ENCODE results near the gene LANCL1. TPM values are rescaled to one million over a fixed set of nuclear protein-coding genes. Genes with fewer than 3 reads are reported as not detected.

The LANCL1 gene
- total RNA-seq, 1 experiment from 2014 or later: 30.6 TPM

- TF ChIP-seq CTCF (IDR thresholded peaks at IDR 0.05; ENCODE audit: insufficient read depth in 1 of 2, low read depth in 1 of 2, low read length in 1 of 2, severe bottlenecking in 1 of 2, unreplicated experiment in 1 of 2): no peak
Observed at GRCh38 chr2:210435439-210435838, 41.1 kb downstream of the LANCL1 start.

DNA sequence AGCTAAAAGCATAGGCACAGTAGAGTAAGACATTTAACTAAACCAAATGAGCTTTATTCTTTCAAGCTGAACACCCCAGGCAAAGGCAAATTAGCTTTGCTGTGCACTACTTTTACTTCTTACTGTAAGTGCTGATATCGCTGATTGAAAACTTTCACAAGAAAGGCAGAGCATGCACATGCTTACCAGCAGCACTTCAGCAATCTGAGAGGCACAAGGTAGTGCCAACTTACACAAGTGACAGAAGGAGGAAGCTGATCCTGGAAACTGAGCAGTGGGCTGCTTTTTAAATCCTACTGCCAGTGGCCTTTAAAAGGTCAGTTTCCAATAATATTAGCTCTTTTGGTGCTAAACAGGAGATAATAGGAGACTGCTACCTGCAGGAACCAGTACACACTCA lies 43.9 kb downstream of the LANCL1 start:
- H3K27ac Mint-ChIP-seq (ENCODE audit: unreplicated experiment): no peak overlapping the region
- no peaks in the 10 kb centered on the region for H3K36me3 Mint-ChIP-seq (ENCODE audit: insufficient read depth, unreplicated experiment)
- H3K4me3 ChIP-seq (ENCODE audit: low read depth, low read length): no peak overlapping the region
- H3K4me1 ChIP-seq: no peaks in the 10 kb centered on the region
- no peaks in the 10 kb centered on the region for H3K4me1 Mint-ChIP-seq (ENCODE audit: low read depth, unreplicated experiment)
- H3K9me3 Mint-ChIP-seq (ENCODE audit: unreplicated experiment): peaks cover 5% of the 10 kb centered on the region
- intact Hi-C loops (cut with micrococcal nuclease; ENCODE audit: unreplicated experiment): no loop called here
- DNase-seq: no peak
- H3K4me3 Mint-ChIP-seq (ENCODE audit: unreplicated experiment): no peak overlapping the region
- no peaks in the 10 kb centered on the region for H3K27me3 Mint-ChIP-seq (ENCODE audit: insufficient read depth, unreplicated experiment)
- ChIA-PET POLR2A (no interaction called here), CTCF (no interaction called here)
- no TSS peak for BruUV-seq (replicated peaks)
- TF ChIP-seq CTCF (IDR thresholded peaks at IDR 0.05; ENCODE audit: insufficient read depth in 1 of 2, low read depth in 1 of 2, low read length in 1 of 2, severe bottlenecking in 1 of 2, unreplicated experiment in 1 of 2): no peak
- H3K27me3 ChIP-seq (replicated peaks; ENCODE audit: control insufficient read depth, insufficient read depth, low read length): no peaks in the 10 kb centered on the region
- H3K36me3 ChIP-seq (ENCODE audit: control insufficient read depth, insufficient read depth, low read length): no peaks in the 10 kb centered on the region
- H3K9me3 ChIP-seq: no peaks in the 10 kb centered on the region

More at GRCh38 chr2:210435439-210435838, 41.1 kb downstream of the LANCL1 start:
- H3K27me3 Mint-ChIP-seq (ENCODE audit: insufficient read depth, unreplicated experiment): no peaks in the 10 kb centered on the region
- Histone ChIP-seq H3K27me3 (replicated peaks; ENCODE audit: control insufficient read depth, insufficient read depth, low read length) (no peaks in the 10 kb centered on the region), H3K9me3 (no peaks in the 10 kb centered on the region), H3K4me1 (no peaks in the 10 kb centered on the region), H3K36me3 (ENCODE audit: control insufficient read depth, insufficient read depth, low read length) (no peaks in the 10 kb centered on the region), H3K4me3 (ENCODE audit: low read depth, low read length) (no peak overlapping the region)
- POLR2A ChIA-PET: no interaction called here
- intact Hi-C loops (cut with micrococcal nuclease; ENCODE audit: unreplicated experiment): no loop called here
- H3K4me1 Mint-ChIP-seq (ENCODE audit: low read depth, unreplicated experiment): no peaks in the 10 kb centered on the region
- no TSS peak for BruUV-seq (replicated peaks)
- H3K4me3 Mint-ChIP-seq (ENCODE audit: unreplicated experiment): no peak overlapping the region
- no peaks in the 10 kb centered on the region for H3K9me3 Mint-ChIP-seq (ENCODE audit: unreplicated experiment)
- no peak for DNase-seq
- no peaks in the 10 kb centered on the region for H3K36me3 Mint-ChIP-seq (ENCODE audit: insufficient read depth, unreplicated experiment)
- CTCF ChIA-PET: no interaction called here
- H3K27ac Mint-ChIP-seq (ENCODE audit: unreplicated experiment): no peak overlapping the region

DNA sequence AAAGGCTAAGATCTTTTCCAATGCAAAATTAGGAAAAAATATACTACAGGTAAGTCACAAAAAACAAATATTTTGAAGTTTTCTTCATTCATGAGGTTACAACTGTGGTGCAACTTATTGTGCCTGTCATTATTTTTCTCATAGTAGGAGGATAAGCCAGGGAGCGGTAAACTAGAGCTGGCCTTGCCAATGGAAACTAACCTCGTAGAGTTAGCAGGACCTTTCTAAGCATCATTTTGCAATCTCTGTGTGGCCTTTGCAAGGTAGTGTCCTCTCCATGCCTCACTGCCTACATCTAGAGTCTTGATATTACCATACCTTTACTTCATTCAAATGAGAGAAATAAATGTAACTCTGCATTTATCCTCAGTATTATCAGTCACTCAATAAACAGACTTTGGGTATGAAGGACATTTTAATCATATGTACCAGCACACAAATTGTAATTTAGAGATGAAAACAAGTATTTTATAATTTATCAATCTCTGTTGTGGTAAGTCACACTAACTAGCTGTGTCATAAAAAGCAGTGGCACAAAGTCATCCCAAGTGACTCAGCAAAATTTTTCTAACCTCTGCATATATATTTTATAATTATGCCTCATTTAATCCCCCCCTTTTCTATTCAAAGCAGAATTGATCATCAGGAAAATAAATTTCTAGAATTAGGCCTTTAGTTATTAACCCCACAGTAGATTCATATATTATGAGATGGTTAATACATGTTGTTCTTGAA lies 47.0 kb downstream of the LANCL1 start:
- Mint-ChIP-seq H3K36me3 (ENCODE audit: insufficient read depth, unreplicated experiment) (no peaks in the 10 kb centered on the region), H3K4me1 (ENCODE audit: low read depth, unreplicated experiment) (no peaks in the 10 kb centered on the region), H3K27me3 (ENCODE audit: insufficient read depth, unreplicated experiment) (no peaks in the 10 kb centered on the region), H3K4me3 (ENCODE audit: unreplicated experiment) (no peak overlapping the region), H3K9me3 (ENCODE audit: unreplicated experiment) (peaks cover 32% of the 10 kb centered on the region), H3K27ac (ENCODE audit: unreplicated experiment) (no peak overlapping the region)
- no peaks in the 10 kb centered on the region for H3K36me3 ChIP-seq (ENCODE audit: control insufficient read depth, insufficient read depth, low read length)
- ChIA-PET POLR2A (no interaction called here), CTCF (no interaction called here)
- no peak for TF ChIP-seq CTCF (IDR thresholded peaks at IDR 0.05; ENCODE audit: insufficient read depth in 1 of 2, low read depth in 1 of 2, low read length in 1 of 2, severe bottlenecking in 1 of 2, unreplicated experiment in 1 of 2)
- H3K4me3 ChIP-seq (ENCODE audit: low read depth, low read length): no peak overlapping the region
- no TSS peak for BruUV-seq (replicated peaks)
- H3K9me3 ChIP-seq: no peaks in the 10 kb centered on the region
- H3K4me1 ChIP-seq: no peaks in the 10 kb centered on the region
- intact Hi-C loops (cut with micrococcal nuclease; ENCODE audit: unreplicated experiment): no loop called here
- H3K27me3 ChIP-seq (replicated peaks; ENCODE audit: control insufficient read depth, insufficient read depth, low read length): no peaks in the 10 kb centered on the region
- DNase-seq: no peak
